Suprapubic skin (tissue), 4 donors: ENCODE measurements around the gene ST6GALNAC1. TPM values are rescaled to one million over a fixed set of nuclear protein-coding genes. Genes with fewer than 3 reads are reported as not detected.

ENCODE experiments used
- DNase-seq, 2 donors: peaks; one replicate each; pipeline ENCODE4 v3.0.0-alpha.2; 2019; ENCODE audit warnings: low spot score in 2 of 2
- H3K27ac ChIP-seq: fragments of 200-600 bp; sonication (generic); one replicate; pipeline ENCODE4 v1.5.1; 2019
- H3K27me3 ChIP-seq: fragments of 200-600 bp; sonication (generic); one replicate; pipeline ENCODE4 v1.5.1; 2019
- H3K36me3 ChIP-seq: fragments of 200-600 bp; sonication (generic); one replicate; pipeline ENCODE4 v1.5.1; 2019
- H3K4me1 ChIP-seq: fragments of 200-600 bp; sonication (generic); one replicate; pipeline ENCODE4 v1.5.1; 2019
- H3K4me3 ChIP-seq: fragments of 200-600 bp; sonication (generic); one replicate; pipeline ENCODE4 v1.5.1; 2019; ENCODE audit warnings: mild to moderate bottlenecking
- H3K9me3 ChIP-seq: fragments of 200-600 bp; sonication (generic); one replicate; pipeline ENCODE4 v1.5.1; 2019
- EP300 ChIP-seq: sonication (generic); formaldehyde crosslinking; IDR thresholded peaks from one replicate; pipeline ENCODE4 v1.6.1; 2017; ENCODE audit warnings: antibody characterized with exemption
- POLR2A ChIP-seq, 2 donors: fragments of 450-650 bp; IDR thresholded peaks; one replicate each; pipeline ENCODE4 v1.6.1; 2017; ENCODE audit warnings: antibody characterized with exemption in 2 of 2, mild to moderate bottlenecking in 2 of 2, moderate library complexity in 2 of 2
- POLR2AphosphoS5 ChIP-seq, 3 donors: sonication (generic); formaldehyde crosslinking; IDR thresholded peaks; one replicate each; pipeline ENCODE4 v1.6.1; 2017; ENCODE audit warnings: antibody characterized with exemption in 3 of 3
- WGBS: methylation state at CpG from one replicate; pipeline ENCODE4 v1.1.5; 2018; 5-methylcytosine and 5-hydroxymethylcytosine counted together
- total RNA-seq, 4 donors: library from RNA; depleted of rRNA; stranded (reverse); fragments of >200 nt; gene quantifications; one replicate each; pipeline ENCODE4 v1.1.0, GENCODE V29; 2016
- TF ChIP-seq, protein P1 (sequence below), 2 donors: fragments of 200-600 bp in 1 of 2; fragments of 450-650 bp in 1 of 2; sonication (generic) in 1 of 2; IDR thresholded peaks; one replicate each; pipeline ENCODE4 v1.5.1; 2016 to 2019; ENCODE audit warnings: antibody characterized with exemption in 2 of 2, mild to moderate bottlenecking in 1 of 2, moderate library complexity in 1 of 2

Gene ST6GALNAC1
- total RNA-seq, 4 donors from 2014 or later: 0.38 to 3.7 (median 1.3) TPM

DNA sequence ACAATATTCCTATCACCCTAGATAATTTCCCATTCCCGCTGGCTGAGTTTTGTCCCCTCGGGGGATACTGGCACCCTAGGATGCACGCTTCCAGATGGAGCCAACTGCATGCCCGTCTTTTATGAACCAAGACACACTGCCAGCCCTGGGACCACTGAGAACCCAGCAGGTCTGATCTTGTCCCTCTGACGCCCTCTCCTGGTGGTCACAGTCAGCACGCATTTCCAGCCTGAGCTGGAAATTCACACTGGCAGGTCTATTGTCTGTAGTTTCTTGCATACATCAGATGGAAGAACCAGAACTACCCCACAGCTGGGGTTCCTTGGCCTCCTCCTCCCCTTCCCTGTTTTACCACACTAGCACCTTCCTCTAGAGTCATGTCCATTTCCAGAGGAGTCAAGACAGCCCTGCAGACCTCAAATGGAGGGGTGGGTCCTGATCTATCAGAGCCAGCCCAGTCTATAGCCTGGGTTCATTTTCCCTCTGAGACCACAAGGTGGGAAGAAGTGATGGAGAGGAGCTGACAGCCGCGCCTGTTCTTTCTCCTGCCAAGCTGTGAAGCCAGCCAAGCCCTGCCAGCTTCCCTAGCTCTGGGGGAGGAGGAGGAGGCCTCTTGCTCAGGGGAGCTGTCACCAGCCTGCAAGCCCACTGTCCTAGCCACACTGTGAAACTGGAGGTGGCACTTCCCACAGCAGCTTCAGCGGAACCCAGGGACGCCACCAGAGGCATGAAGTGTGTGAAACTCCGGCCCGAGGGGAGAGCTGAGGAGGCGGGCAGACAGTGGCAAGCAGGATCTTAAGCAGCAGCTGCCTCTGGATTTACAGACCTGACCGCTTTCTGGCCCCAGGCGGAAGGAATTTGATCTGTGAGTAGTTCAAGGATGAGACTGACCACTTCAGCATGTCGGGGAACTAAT is 37.9 kb upstream of the ST6GALNAC1 start:
- peak in 1 of 2 donors; percentile 59 for DNase-seq
- H3K4me3 ChIP-seq: no peak overlapping the region
- no peak overlapping the region for H3K27ac ChIP-seq
- H3K9me3 ChIP-seq: no peaks in the 10 kb centered on the region
- H3K27me3 ChIP-seq: no peaks in the 10 kb centered on the region
- H3K36me3 ChIP-seq: peaks cover 30% of the 10 kb centered on the region
- H3K4me1 ChIP-seq: peaks cover 32% of the 10 kb centered on the region
- WGBS: 48% methylated on average over 7 of the region's 16 CpGs
- TF ChIP-seq POLR2AphosphoS5 (IDR thresholded peaks at IDR 0.05) (no peak), EP300 (no peak)
- TF ChIP-seq, protein P1, sequence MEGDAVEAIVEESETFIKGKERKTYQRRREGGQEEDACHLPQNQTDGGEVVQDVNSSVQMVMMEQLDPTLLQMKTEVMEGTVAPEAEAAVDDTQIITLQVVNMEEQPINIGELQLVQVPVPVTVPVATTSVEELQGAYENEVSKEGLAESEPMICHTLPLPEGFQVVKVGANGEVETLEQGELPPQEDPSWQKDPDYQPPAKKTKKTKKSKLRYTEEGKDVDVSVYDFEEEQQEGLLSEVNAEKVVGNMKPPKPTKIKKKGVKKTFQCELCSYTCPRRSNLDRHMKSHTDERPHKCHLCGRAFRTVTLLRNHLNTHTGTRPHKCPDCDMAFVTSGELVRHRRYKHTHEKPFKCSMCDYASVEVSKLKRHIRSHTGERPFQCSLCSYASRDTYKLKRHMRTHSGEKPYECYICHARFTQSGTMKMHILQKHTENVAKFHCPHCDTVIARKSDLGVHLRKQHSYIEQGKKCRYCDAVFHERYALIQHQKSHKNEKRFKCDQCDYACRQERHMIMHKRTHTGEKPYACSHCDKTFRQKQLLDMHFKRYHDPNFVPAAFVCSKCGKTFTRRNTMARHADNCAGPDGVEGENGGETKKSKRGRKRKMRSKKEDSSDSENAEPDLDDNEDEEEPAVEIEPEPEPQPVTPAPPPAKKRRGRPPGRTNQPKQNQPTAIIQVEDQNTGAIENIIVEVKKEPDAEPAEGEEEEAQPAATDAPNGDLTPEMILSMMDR (IDR thresholded peaks at IDR 0.05): peak; percentile 80 to 81

DNA sequence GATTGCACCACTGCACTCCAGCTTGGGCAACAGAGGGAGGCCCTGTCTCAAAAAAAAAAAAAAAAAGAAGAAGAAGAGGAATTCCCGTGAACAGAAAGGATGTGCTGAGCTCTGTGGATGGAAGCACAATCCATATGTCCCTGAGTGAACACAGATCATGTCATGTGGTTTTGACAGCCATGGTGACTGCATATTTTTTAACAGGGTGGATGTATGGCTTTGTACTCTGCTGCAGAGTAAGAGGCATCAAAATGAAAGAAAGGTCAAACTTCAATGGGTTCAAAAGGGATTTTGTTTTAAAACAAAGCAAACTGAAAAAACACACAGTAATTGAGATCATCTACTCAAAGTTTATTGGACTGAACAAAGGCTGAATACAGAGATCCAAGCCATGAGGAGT is 35.7 kb upstream of the ST6GALNAC1 start:
- Histone ChIP-seq H3K36me3 (peaks cover 23% of the 10 kb centered on the region), H3K9me3 (no peaks in the 10 kb centered on the region), H3K27ac (no peak overlapping the region), H3K4me3 (no peak overlapping the region), H3K27me3 (no peaks in the 10 kb centered on the region), H3K4me1 (peaks cover 19% of the 10 kb centered on the region)
- no peak for TF ChIP-seq POLR2A (IDR thresholded peaks at IDR 0.05)
- TF ChIP-seq EP300: no peak
- TF ChIP-seq, protein P1 (IDR thresholded peaks at IDR 0.05): no peak
- TF ChIP-seq POLR2AphosphoS5 (IDR thresholded peaks at IDR 0.05): no peak
- 67% methylated on average over 1 of the region's 1 CpG for WGBS
- no peak for DNase-seq

DNA sequence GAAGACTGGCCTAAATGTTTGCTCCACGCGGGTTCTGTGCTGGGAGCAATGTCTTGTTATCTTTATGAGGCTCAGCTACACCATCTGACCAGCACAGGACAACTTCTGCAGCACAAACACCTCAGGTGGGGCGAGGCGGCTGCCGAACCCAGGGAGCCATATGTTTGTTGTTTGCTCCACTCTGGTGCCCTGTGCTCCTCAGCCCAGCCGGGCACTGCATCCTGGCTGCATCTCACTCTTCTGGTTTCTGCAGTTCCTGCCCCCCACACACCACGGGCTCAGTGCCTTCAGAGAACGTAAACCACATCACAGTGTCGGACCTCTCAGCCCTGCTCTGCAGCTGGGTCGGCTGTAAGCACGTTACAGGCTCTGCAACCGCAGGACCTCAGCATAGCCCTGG is 34.8 kb upstream of the ST6GALNAC1 start:
- Histone ChIP-seq H3K27me3 (no peaks in the 10 kb centered on the region), H3K9me3 (no peaks in the 10 kb centered on the region), H3K4me3 (no peak overlapping the region), H3K36me3 (peaks cover 20% of the 10 kb centered on the region), H3K27ac (no peak overlapping the region), H3K4me1 (peaks cover 19% of the 10 kb centered on the region)
- TF ChIP-seq EP300 (no peak), POLR2AphosphoS5 (IDR thresholded peaks at IDR 0.05) (no peak), POLR2A (IDR thresholded peaks at IDR 0.05) (no peak)
- TF ChIP-seq, protein P1 (IDR thresholded peaks at IDR 0.05): no peak
- DNase-seq: no peak
- 84% methylated on average over 12 of the region's 12 CpGs for WGBS

DNA sequence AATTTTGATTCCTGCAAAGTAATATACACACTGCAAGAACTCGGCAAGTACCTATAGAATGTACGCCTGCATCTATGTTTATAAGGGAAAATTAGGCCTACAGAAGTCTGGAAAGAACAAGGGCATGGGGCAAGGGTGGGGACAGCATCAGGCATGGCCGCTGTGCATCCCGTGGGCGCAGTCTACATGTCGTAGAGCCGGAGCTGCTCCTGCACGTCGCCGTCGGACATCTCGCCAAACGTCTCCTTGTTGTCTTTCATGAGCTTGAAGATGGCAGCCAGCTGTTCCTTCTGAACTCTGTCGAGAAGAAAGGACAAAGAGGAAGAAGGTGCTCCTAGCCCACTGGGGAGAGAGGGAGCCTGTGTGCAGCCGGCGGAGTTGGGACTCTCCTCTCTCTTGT is 33.8 kb upstream of the ST6GALNAC1 start:
- TF ChIP-seq EP300 (no peak), POLR2A (IDR thresholded peaks at IDR 0.05) (no peak), POLR2AphosphoS5 (IDR thresholded peaks at IDR 0.05) (no peak)
- TF ChIP-seq, protein P1 (IDR thresholded peaks at IDR 0.05): no peak
- no peak for DNase-seq

DNA sequence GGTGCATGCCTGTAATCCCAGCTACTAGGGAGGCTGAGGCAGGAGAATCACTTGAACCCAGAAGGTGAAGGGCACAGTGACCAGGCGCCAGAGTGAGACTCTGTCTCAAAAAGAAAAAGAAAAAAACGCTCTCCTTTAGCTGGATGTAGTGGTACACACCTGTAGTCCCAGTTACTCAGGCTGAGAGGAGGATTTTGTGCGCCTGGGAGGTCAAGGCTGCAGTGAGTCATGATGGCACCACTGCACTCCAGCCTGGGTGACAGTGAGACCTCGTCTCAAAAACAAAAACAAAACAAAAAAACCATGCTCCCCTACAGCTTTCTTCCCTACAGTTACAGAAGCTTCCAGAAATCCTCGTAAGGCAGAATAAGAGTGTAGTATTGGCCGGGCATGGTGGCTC is 33.1 kb upstream of the ST6GALNAC1 start:
- no peak for DNase-seq
- no peak for TF ChIP-seq POLR2A (IDR thresholded peaks at IDR 0.05)
- TF ChIP-seq POLR2AphosphoS5 (IDR thresholded peaks at IDR 0.05): no peak
- no peak for TF ChIP-seq EP300
- TF ChIP-seq, protein P1 (IDR thresholded peaks at IDR 0.05): no peak
- Histone ChIP-seq H3K36me3 (peaks cover 20% of the 10 kb centered on the region), H3K9me3 (no peaks in the 10 kb centered on the region), H3K4me1 (peaks cover 11% of the 10 kb centered on the region), H3K27me3 (no peaks in the 10 kb centered on the region), H3K4me3 (no peak overlapping the region), H3K27ac (no peak overlapping the region)
- 89% methylated on average over 6 of the region's 6 CpGs for WGBS

More for the DNA sequence above, 33.8 kb upstream of the ST6GALNAC1 start:
- Histone ChIP-seq H3K4me3 (no peak overlapping the region), H3K4me1 (peaks cover 14% of the 10 kb centered on the region), H3K27me3 (no peaks in the 10 kb centered on the region), H3K9me3 (no peaks in the 10 kb centered on the region), H3K36me3 (peaks cover 20% of the 10 kb centered on the region), H3K27ac (no peak overlapping the region)
- WGBS: 86% methylated on average over 16 of the region's 16 CpGs
